Measurements from ENCODE around the gene SPRR2B. TPM values are rescaled to one million over a fixed set of nuclear protein-coding genes. Genes with fewer than 3 reads are reported as not detected.

SPRR2B gene
- polyA plus RNA-seq, 1 donor from 2014 or later: not detected

DNA sequence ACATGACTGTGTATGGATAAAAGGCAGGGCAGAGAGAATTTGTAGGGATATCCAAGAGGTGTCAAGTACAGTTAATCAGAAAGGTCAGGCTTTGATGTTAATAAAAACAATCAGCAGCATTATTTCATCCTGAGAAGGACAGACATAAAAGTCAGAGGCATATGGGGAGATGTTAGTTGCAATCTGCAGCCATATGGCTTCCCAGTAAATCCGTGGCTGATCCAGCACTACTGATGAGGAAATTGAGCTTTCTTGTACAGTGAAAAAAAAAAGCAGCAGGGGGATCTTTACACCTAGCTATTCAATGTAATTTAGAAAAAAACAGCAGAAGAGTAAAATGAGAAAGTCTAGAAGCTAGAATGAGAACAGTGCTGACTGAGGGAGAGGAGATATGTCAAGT lies 42.6 kb downstream of the SPRR2B start:
- Histone ChIP-seq H3K4me2 (ENCODE audit: low read length) (no peak overlapping the region), H3K79me2 (replicated peaks; ENCODE audit: insufficient read depth, low read length) (no peaks in the 10 kb centered on the region)

DNA sequence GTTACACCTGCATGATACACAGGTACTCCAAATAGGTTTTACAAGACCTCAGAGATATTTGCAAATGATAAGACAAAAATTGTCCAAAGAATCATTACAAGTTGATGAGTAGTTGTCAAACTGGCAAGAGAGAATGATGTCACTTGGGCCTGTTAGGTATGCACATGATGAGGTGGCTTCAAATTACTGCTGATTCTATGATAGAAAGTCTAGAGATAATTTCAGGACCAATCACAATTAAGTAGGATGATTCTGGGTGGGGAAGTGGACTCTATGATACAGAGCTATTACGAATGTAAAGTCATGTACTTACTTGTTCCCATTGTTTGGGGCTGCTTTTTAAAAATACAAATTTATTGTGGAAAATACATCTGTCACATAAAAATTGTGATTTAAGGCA lies 45.6 kb downstream of the SPRR2B start:
- Histone ChIP-seq H3F3A (ENCODE audit: insufficient read depth, low read length, poor library complexity, severe bottlenecking) (no peaks in the 10 kb centered on the region), H2AFZ (ENCODE audit: low read depth, low read length) (no peak overlapping the region), H4K20me1 (ENCODE audit: insufficient read depth) (no peaks in the 10 kb centered on the region), H3K9me3 (ENCODE audit: low read length) (no peaks in the 10 kb centered on the region), H3K4me2 (ENCODE audit: low read length) (no peak overlapping the region), H3K27me3 (ENCODE audit: insufficient read depth, low read depth, low read length) (no peaks in the 10 kb centered on the region), H3K27ac (ENCODE audit: low read length) (no peak overlapping the region), H3K9me2 (ENCODE audit: insufficient read depth, low read length) (no peaks in the 10 kb centered on the region), H3K4me3 (ENCODE audit: low read length) (no peak overlapping the region), H3K36me3 (ENCODE audit: insufficient read depth, low read length) (no peaks in the 10 kb centered on the region), H3K9ac (ENCODE audit: low read length) (no peak overlapping the region), H3K79me2 (replicated peaks; ENCODE audit: insufficient read depth, low read length) (no peaks in the 10 kb centered on the region)
- no peak for TF ChIP-seq SMC3 (conservative IDR thresholded peaks at IDR 0.05; ENCODE audit: poor library complexity)
- TF ChIP-seq EZH2 (IDR thresholded peaks at IDR 0.05; ENCODE audit: borderline replicate concordance, insufficient read depth, low read length, poor library complexity, severe bottlenecking): no peak
- TF ChIP-seq RAD21 (conservative IDR thresholded peaks at IDR 0.05): no peak

More for the DNA sequence above, 42.6 kb downstream of the SPRR2B start:
- H3K27ac ChIP-seq (ENCODE audit: low read length): no peak overlapping the region
- H3K9me2 ChIP-seq (ENCODE audit: insufficient read depth, low read length): no peaks in the 10 kb centered on the region
- H3K9me3 ChIP-seq (ENCODE audit: low read length): no peaks in the 10 kb centered on the region
- H4K20me1 ChIP-seq (ENCODE audit: insufficient read depth): no peaks in the 10 kb centered on the region
- H3F3A ChIP-seq (ENCODE audit: insufficient read depth, low read length, poor library complexity, severe bottlenecking): no peaks in the 10 kb centered on the region
- H3K4me3 ChIP-seq (ENCODE audit: low read length): no peak overlapping the region
- no peak overlapping the region for H3K9ac ChIP-seq (ENCODE audit: low read length)
- H3K27me3 ChIP-seq (ENCODE audit: insufficient read depth, low read depth, low read length): no peaks in the 10 kb centered on the region
- no peak for TF ChIP-seq SMC3 (conservative IDR thresholded peaks at IDR 0.05; ENCODE audit: poor library complexity)
- no peak for TF ChIP-seq MXI1 (conservative IDR thresholded peaks at IDR 0.05; ENCODE audit: poor library complexity, severe bottlenecking)
- no peak for TF ChIP-seq RAD21 (conservative IDR thresholded peaks at IDR 0.05)
- no peak for TF ChIP-seq EZH2 (IDR thresholded peaks at IDR 0.05; ENCODE audit: borderline replicate concordance, insufficient read depth, low read length, poor library complexity, severe bottlenecking)
- TF ChIP-seq, protein P1, sequence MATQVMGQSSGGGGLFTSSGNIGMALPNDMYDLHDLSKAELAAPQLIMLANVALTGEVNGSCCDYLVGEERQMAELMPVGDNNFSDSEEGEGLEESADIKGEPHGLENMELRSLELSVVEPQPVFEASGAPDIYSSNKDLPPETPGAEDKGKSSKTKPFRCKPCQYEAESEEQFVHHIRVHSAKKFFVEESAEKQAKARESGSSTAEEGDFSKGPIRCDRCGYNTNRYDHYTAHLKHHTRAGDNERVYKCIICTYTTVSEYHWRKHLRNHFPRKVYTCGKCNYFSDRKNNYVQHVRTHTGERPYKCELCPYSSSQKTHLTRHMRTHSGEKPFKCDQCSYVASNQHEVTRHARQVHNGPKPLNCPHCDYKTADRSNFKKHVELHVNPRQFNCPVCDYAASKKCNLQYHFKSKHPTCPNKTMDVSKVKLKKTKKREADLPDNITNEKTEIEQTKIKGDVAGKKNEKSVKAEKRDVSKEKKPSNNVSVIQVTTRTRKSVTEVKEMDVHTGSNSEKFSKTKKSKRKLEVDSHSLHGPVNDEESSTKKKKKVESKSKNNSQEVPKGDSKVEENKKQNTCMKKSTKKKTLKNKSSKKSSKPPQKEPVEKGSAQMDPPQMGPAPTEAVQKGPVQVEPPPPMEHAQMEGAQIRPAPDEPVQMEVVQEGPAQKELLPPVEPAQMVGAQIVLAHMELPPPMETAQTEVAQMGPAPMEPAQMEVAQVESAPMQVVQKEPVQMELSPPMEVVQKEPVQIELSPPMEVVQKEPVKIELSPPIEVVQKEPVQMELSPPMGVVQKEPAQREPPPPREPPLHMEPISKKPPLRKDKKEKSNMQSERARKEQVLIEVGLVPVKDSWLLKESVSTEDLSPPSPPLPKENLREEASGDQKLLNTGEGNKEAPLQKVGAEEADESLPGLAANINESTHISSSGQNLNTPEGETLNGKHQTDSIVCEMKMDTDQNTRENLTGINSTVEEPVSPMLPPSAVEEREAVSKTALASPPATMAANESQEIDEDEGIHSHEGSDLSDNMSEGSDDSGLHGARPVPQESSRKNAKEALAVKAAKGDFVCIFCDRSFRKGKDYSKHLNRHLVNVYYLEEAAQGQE (IDR thresholded peaks at IDR 0.05; ENCODE audit: borderline replicate concordance): no peak
- TF ChIP-seq, protein P2, sequence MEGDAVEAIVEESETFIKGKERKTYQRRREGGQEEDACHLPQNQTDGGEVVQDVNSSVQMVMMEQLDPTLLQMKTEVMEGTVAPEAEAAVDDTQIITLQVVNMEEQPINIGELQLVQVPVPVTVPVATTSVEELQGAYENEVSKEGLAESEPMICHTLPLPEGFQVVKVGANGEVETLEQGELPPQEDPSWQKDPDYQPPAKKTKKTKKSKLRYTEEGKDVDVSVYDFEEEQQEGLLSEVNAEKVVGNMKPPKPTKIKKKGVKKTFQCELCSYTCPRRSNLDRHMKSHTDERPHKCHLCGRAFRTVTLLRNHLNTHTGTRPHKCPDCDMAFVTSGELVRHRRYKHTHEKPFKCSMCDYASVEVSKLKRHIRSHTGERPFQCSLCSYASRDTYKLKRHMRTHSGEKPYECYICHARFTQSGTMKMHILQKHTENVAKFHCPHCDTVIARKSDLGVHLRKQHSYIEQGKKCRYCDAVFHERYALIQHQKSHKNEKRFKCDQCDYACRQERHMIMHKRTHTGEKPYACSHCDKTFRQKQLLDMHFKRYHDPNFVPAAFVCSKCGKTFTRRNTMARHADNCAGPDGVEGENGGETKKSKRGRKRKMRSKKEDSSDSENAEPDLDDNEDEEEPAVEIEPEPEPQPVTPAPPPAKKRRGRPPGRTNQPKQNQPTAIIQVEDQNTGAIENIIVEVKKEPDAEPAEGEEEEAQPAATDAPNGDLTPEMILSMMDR (IDR thresholded peaks at IDR 0.05; ENCODE audit: poor library complexity, severe bottlenecking): no peak
- TF ChIP-seq TAF1 (IDR thresholded peaks at IDR 0.05; ENCODE audit: low read depth): no peak
- no peak for TF ChIP-seq EP300 (conservative IDR thresholded peaks at IDR 0.05; ENCODE audit: poor library complexity, severe bottlenecking)
- TF ChIP-seq POLR2AphosphoS5 (IDR thresholded peaks at IDR 0.05): no peak
- no peak overlapping the region for H2AFZ ChIP-seq (ENCODE audit: low read depth, low read length)
- no peaks in the 10 kb centered on the region for H3K36me3 ChIP-seq (ENCODE audit: insufficient read depth, low read length)
